HG02588 (cell line): Measurements from ENCODE around the gene SREBF2.

Source experiments
- ATAC-seq: cut with Tn5 transposase; IDR thresholded peaks from one replicate; pipeline ENCODE4 v1.9.1; 2021; ENCODE audit warnings: mild to moderate bottlenecking, moderate library complexity; ENCODE audit not compliant: unreplicated experiment

SREBF2 gene

DNA sequence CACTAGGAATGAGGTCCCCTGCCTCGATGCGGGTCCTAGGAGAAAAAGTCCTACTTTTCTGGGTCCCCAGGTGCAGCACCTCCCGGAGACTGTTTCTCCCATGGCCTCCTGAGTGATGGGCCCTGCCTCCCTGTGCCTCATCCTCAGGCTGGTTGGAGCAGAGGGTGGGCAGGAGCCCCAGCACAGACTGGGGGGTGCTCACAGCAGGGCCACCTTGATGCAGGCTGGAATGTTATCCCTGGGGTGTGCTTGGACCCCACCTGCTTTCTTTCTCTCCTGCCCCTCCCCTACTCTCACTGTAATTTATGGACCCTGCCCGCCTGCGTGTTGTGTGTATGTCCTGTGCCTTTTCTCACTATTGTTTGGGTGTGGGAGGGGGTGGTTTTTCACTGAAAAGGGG lies 73.9 kb downstream of the SREBF2 start:
- no peak for ATAC-seq

DNA sequence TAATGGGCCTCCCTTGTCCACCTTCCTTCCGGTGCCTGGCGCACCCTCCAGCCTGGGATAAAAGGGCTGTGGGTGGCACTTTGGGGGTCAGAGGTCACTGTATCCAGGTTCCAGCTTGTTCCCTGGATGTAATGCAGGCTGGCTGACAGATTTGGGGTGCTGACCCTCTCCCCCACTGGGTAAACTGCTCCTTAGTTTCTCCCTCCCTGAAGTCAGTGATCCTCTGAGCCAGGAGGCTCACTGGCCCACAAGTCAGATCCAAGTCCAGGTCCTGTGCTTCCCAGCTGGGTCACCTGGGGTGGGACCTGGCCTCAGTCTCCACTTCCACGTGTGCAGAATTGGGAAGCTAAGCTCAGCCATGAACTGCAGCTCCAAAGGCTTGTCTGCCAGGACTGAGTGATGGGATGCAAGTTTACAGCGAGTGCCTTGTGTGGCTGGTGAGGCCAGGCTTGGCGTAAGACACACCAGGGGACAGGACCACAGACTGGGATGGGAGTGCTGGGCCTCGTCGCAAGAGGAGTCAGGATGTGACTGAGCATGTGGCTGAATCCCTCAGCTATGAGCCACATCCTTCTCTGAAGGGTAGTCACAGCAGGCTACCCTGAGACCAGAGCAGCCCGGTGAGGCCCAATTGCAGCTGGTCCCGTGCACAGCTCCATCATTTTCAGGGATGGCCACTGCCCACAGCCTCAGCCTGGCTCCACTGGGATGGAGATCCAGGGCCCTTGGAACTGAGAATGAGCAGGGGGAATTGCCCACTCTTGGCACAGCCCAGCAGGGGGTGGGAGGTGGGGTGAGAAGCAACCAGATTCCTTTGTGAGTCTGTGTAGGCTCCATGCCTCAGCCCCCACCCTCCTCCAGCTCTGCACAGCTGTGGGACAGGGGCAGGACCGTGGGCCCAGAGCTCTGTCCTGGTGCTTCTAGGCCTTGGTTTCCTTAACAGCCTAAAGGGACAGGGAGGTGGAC lies 74.8 kb downstream of the SREBF2 start:
- no peak for ATAC-seq

GRCh38 chr22:41908411-41909309 lies 75.8 kb downstream of the SREBF2 start:
- ATAC-seq: no peak

GRCh38 chr22:41909310-41910049 lies 76.6 kb downstream of the SREBF2 start:
- no peak for ATAC-seq

- ATAC-seq: no peak
Measured at GRCh38 chr22:41910050-41911000, 77.4 kb downstream of the SREBF2 start.

GRCh38 chr22:41911001-41911611 lies 78.2 kb downstream of the SREBF2 start:
- no peak for ATAC-seq

- no peak for ATAC-seq
Measured at GRCh38 chr22:41912338-41913039, 79.6 kb downstream of the SREBF2 start.

GRCh38 chr22:41913040-41913719 lies 80.3 kb downstream of the SREBF2 start:
- no peak for ATAC-seq

DNA sequence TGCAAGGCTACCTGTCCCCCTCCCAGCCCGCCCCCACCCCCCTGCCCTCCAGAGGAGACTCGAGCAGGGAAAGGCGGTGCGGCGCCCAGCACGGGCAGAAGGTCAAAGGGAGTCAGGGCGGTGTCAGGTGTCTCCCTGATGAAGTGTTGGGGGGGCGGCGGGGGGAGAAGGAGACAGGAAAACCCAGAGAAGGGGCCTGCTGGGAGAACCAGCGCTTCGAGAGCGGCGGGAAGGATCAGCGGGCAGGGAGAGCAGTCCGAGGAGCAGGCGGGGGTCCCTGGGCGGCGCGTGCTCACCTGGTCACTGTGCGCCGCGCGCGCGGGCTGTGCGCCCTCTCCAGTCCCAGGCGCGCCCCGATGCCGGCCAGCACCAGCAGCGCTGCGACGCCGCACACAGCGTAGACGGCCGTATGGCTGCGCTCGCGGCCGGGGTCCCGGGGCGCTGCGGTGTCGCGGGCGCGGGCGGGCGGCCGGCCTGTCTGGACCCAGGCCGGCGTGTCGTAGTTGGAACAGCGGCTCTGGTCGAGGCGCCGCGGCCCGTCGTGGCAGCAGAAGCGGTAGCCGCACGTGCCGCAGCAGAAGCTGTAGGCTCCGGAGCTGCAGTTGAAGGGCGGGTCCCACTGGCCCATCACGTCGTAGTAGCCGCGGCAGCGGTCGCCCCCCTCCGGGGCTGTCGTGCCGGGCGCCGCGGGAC lies 81.1 kb downstream of the SREBF2 start:
- ATAC-seq: no peak

GRCh38 chr22:41914611-41915034 lies 81.7 kb downstream of the SREBF2 start:
- ATAC-seq: no peak

DNA sequence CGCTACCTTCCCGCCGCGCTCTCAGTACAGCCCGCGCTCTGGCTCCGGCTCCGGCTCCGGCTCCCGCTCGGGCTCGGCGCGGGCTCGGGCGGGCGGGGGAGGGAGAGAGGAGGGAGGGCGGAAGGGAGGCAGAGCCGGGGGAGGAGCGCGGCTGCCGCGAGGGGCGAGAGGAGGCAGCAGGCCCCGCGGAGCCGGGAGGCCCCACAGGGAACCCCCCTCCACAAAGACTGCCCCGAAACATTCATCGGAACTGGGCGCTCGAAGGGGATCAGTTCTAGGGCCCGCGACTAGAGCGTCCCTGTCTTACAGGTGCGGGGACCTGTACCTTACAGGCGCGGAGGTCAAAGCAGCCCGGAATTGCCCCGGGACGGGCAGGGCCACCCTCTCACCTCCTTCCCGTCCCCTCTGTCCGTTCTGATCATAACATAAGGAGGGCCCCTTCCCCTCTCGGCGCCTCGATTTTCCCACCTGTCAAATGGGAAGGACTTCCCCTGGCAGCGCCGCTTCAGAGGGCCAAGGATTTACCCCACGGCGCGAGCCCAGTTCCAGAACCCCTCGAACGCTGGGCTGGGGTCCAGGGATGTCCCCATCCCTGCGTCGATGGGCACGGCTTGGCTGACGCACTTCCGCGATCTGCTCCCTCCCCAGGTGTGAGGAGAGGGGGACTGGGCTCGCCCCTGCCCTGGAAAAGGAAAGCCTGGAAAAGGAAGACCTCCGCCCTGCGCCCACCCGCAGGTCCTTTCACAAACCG lies 82.3 kb downstream of the SREBF2 start, which contains the start of gene SHISA8:
Gene SHISA8 (minus strand): TSS at position 40 of the 751 bp plus-strand sequence. CDS start 407 bp downstream, outside the sequence.
- no peak for ATAC-seq

DNA sequence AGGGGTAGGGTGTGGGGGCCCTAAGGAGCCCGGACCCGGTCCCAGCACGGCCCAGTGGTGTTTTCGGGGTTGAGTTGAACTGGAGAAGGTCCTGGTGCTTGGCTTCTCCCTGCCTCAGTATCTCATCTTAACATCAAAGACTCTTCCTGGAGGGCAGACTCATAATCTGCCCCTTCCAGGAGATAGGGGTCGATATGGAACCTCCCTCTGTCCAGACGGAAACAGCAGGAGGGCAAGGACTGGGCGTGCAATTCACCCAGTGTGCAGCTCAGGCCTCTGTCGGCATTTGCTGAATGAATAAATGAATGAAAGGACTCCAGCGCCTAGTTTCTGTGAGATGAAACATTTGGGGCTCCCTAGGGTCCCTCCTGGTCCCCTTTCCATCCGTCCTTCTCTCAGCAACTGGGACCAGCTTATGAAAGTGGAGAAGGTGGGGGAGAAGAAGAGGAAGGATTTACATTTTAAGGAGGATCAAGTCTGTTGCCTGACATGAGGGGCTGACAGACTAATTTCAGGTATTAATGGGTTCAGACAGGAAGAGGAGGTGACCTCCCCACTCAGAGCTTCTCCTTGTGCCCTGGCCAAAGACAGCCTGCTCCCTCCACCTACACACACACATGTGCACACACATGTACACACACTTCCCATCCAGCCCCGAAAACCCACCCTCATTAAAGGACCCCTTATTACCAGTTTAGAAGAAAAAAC lies 83.0 kb downstream of the SREBF2 start:
- no peak for ATAC-seq

GRCh38 chr22:41916745-41917358 lies 83.9 kb downstream of the SREBF2 start:
- ATAC-seq: no peak

GRCh38 chr22:41917375-41917902 lies 84.5 kb downstream of the SREBF2 start:
- no peak for ATAC-seq
